NK-92 (cell line): ENCODE results near the gene BIRC6.
"Not testable (repeated sequence)": the region's sequence is repeated elsewhere in the genome, so short reads cannot be mapped to it uniquely, and the experiment has no call there.

Experiments used
- DNase-seq: peaks from one replicate; lab custom pipeline; 2025; ENCODE audit not compliant: unreplicated experiment; lab: John Stamatoyannopoulos, UW

Gene BIRC6

DNA sequence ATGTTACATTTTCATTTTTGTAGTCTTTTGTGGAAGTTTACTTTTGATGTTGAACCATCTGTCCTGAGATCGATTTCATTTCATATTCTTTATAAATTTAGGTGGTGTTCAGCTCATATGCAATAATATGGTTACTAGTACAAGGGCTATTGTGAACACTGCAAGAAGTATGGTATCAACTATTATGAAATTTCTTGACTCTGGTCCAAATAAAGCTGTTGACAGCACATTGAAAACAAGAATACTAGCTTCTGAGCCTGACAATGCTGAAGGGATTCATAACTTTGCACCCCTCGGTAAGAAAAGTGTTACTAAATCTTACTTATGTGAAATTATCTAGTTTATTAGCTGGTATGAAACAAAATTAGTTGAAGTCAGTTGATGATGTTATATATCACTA is 146.1 kb downstream of the BIRC6 start:
- DNase-seq = no peak

DNA sequence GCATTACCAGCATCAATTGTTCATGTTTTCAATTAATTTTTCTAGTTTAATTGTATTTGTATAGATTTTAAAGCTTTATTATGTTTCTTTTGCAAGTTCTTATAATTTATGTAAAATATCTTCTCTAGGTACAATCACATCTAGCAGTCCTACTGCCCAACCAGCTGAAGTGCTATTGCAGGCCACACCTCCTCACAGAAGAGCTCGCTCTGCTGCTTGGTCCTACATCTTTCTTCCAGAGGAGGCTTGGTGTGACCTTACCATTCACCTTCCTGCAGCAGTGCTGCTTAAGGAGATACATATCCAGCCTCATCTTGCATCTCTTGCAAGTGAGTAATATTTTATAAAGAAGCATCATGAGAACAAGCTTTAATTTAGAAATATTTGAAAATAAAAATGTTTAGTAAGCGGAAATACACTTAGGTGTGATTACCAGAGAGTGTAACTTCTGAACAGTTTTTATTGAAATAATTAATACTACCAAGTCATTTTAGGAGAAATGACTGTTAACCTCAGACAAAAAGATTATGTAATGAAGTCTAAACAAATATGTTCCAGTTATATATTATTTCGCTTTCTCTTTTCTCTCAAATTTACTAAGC is 148.2 kb downstream of the BIRC6 start:
- DNase-seq = no peak

DNA sequence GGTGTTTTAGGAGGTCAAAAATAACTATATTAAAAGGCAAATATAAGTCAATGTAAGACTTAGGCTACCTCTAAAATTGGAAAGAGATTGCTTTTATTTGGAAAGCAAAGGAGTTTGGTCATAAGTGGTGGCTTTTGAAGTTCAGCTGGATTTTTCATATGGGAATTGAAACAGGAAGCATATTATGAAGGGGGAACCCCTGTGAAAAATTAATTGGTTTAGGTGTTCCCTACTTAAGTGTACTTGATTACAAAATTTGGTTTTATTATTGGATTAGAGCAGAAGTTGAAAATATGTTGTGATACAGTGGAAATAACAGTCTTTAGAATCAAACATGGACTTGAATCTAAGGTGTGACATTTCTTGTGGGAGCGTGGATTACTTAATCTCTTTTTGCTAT is 149.6 kb downstream of the BIRC6 start:
- no peak for DNase-seq

DNA sequence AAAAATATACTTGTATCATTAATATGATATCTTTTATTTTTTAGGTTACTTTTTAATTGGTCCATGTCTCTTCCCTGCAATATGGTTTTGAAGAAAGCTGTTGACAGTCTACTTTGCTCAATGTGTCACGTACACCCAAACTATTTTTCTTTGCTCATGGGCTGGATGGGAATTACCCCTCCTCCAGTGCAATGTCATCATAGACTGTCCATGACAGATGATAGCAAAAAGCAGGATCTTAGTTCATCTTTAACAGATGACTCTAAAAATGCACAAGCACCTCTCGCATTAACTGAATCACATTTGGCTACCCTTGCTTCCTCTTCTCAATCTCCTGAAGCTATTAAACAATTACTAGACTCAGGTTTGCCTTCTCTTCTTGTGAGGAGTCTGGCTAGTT is 158.1 kb downstream of the BIRC6 start:
- DNase-seq = no peak

DNA sequence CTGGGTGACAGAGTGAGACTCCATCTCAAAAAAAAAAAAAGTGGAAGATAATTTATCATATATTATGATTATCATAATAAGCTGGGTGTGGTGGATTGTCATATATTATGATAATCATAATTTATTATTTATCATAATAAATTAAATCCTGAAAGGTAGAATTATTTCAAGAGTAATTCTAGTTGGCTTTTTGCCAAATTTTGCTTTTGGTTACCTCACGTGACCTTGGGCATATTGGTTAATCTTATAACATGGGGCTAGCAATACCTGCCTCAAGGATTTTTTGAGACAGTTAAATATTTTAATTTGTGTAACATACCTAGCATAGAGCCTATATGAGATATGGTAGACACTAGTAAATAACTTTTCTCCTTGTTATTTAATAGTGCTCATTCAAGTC is 159.7 kb downstream of the BIRC6 start:
- no peak for DNase-seq

DNA sequence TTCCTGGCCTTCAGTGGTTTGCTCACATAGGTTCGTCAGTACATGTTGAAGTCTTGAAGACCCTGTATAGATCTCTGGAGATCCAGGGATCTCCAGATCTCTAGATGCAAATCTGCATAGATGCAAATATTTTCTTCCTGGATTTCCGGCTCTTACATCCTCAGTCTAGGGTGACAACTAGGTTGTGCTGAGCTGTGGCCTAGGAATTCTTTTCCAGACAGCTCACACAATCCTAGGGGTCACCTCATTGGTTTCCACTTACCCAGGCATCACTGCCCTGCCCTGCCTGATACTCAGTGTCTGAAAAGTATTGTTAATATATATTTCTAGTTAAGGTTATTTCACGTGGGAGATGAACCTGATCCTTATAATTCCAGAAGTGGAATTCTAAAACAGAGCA is 165.9 kb downstream of the BIRC6 start:
- no peak for DNase-seq

DNA sequence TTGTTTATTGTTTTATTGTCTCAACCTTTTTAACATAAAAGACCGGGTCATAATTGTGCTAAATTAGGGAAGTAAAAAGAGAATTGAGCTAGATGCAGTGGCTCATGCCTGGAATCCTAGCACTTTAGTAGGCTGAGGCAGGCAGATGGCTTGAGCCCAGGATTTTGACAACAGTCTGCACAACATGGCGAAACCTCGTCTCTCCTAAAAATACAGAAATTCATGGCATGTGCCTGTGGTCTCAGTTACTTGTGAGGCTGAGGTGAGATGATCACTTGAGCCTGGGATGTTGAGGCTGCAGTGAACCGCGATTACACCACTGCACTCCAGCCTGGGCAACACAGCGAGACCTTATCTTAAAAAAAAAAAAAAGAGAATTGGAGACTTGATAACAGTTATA is 166.9 kb downstream of the BIRC6 start:
- no peak for DNase-seq

DNA sequence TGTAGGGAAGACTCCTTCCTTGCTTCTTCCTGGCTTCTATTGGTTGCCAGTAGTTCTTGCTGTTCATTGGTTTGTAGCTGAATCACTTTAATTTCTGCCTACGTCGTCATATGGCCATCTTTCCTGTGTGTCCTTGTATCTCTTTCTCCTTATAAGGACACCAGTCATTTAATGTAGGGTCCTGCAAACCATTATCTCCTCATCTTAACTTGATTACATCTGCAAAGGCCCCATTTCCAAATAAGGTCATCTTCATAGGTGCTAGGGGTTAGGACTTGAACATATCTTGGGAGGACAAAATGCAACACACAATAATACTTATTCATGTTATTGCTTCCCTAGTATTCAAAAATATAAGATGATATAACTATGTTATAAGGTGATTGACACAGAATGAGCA is 175.5 kb downstream of the BIRC6 start:
- DNase-seq = no peak

DNA sequence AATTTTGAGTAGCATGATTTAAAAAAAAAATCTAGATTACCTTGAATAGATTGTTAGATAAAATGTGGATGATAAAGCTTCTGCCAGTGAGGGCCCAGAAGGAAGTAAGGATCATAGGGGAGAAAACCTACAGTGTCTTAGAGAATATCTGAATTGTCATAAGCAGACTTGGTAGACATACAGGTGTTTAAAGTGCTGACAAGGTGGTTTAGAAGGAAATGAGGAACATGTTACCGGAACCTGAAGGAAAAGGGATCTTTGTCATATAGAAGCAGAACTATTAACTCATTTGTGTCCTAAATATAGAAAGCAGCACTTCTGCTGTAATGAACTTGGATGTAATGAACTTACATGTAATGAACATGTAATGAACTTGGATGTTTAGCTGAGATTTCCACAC is 176.1 kb downstream of the BIRC6 start:
- DNase-seq = no peak

DNA sequence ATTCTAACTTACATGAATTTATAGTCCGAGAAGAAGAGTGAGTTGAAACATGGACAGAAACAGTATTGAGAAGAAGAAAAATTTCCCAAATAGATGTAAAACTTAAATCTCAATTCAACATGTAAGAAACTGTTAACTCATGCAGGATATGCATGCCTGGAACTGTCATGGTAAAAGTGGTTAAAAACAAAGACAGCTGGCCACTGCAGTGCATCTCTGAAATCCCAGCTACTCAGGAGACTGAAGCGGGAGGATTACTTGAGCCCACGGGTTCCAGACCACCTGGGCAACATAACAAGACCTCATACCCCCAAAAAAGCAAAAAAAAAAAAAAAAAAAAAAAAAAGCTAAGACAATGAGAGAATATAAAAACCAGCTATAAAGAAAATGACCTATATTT is 178.0 kb downstream of the BIRC6 start:
- no peak for DNase-seq

DNA sequence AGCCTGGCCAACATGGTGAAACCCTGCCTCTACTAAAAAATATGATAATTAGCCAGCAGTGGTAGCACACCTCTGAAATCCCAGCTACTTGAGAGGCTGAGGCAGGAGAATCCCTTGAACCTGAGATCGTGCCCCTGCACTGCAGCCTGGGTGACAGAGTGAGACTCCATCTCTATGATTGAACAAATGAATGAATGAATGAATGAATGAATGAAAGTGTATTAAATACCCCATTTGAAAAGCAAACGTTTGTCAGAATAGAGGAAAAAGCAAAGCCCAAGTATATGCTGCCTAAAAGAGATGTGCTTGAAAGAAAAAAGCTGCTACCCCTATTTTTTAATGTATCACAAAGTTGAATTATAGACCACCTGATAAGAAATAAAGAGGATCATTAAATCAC is 181.9 kb downstream of the BIRC6 start:
- no peak for DNase-seq

DNA sequence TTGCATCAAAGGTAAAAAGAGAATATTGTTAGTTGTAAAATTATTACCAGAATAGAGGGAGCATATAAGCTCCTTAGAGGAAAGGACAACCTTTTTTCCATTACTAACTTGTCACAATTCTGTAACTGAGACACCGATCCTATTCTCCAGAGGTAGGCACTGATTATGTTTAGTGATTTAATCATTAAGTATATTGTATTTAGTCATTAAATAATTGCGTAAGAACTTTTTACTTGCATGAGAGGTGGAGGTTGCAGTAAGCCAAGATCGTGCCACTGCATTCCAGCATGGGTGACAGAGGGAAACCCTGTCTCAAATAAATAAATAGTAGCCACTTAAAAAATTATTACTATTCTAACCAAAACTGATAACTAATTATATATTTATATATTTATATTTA is 195.7 kb downstream of the BIRC6 start:
- DNase-seq = not testable (repeated sequence)

DNA sequence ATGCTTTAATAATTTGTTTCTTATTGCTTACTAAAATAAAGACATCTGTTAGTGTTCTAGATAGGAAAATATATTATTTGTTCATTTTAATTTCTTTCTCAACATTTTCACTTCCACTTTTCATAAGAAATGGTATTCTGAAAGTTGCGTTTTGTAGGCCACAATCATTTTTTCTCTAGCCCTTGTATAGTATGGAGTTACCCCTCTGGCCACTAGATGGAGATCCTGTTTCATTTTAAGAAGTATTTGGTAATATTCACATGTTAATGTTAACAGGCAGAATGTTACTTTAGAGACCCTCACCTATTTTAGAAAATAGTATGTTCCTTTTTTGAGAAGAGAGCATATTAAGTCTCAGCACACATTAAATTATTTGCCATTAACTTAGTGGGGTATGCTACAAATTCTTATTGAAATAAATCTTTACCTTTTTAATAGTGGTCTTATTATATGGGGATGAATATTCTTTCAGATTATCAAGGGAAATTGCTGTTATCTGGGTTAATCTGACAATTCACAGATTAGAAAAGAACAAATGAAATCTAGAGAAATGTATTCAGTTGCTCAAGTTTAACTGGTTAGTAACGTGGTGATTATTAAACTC is 197.1 kb downstream of the BIRC6 start:
- DNase-seq = no peak

DNA sequence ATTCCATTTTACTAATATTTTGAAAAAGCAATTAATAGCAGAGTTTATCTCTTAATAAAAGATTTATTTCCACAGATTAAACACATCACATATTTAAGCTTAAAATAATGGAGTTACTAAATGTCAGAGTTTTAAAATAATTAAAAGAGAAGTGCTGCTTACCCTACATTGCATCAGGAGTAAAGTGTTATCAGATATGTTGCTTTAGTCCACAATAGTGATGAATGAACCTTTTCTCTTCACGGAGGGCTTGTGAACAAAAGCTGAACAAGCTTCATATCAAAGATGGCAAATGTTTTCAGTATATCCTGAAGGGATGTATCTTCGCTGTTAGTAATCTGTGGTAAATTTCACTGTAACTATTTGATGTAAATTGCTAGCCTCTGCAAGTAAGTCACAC is 201.7 kb downstream of the BIRC6 start:
- no peak for DNase-seq

DNA sequence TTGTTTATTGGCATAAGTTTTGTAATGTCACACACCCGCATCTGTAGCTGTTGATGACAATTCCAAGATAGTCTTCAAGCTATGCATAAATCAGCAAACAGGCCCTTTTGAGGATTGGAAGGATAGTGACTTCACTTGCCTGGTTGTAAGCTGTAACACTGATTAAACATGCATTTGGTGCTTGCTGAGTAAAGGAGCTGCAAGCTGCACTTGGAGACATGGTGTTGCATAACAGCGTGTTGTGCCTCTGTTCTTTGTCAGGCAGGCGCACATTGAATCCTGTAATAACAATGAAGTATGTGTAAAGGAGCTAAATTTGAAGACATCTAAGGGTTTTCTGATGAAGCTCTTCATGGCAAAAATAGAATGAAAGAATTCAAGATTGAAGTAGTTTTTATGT is 202.3 kb downstream of the BIRC6 start:
- no peak for DNase-seq

DNA sequence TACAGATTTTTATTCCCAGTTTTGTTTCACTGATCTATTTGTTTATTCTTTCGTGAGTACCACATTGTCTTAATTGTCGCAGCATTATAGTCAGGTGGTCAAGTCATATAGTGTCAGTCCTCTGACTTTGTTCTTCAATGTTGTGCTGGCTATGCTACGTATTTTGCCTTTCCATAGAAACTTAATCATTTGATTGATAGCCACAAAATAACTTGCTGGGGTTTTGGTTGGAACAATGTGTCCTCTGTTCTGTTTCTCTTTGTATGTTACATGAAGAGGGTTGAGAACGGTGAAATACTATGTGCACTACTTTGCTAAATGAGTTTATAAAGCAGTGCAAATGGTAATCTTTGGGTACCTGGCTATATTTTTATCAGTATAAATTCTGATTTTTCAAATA is 206.1 kb downstream of the BIRC6 start:
- no peak for DNase-seq

DNA sequence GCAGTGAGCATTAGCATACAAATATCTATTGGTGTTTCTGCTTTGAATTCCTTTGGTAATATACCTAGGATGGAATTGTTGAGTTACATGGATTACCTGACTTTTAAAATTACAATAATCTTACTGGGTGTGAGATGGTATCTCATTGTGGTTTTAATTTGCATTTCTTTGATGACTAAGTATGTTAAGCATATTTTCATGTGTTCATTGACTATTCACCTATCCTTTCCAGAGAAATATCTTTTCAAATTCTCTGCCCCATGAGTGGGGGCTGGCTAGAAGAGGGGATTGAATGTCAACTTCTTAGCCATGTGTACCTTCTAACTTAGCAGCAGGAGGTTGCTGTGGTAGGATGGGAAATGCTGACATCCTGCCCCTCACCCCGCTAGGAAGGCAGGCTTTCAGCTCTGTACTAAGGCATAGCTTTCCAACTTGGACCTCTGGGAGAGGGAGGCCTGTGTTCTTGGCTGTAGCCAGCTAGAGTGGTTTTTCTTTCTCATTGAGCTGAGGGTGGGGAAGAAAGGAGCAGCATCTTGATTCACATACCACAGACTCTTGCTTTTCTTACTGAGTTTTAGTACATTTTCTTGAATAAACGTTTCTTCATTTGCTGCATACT is 207.7 kb downstream of the BIRC6 start:
- no peak for DNase-seq

DNA sequence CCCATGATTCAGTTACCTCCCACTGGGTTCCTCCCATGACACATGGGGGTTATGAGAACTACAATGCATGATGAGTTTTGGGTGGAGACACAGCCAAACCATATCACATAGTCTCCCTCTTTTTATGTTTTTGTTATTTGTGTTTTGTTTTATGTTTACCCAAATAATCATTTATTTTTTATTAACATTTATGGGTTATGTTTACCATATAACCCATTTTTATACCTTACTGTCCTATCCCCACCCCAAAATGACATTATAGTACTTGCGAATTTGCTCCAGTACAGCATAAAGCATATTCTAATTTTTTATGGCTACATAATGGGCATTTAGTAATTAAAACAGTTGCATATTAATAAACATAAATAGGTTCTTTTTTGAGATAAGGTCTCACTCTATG is 209.1 kb downstream of the BIRC6 start:
- DNase-seq = no peak

DNA sequence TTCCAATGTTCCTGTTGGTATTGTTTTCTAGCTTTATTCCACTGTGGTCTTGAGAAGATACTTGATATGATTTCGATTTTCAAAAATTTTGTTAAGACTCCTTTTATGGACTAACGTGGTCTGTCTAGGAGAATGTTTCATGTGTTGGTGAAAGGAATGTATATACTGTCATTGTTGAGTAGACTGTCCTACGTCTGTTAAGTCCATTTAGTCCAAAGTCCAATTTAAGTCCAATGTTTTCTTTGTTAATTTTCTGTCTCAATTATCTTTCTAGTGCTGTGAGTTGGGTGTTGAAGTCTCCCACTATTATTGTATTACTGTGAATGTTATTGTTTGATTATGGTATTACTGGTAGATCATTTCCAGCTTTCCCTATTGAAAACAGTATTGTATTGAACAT is 215.2 kb downstream of the BIRC6 start:
- no peak for DNase-seq

DNA sequence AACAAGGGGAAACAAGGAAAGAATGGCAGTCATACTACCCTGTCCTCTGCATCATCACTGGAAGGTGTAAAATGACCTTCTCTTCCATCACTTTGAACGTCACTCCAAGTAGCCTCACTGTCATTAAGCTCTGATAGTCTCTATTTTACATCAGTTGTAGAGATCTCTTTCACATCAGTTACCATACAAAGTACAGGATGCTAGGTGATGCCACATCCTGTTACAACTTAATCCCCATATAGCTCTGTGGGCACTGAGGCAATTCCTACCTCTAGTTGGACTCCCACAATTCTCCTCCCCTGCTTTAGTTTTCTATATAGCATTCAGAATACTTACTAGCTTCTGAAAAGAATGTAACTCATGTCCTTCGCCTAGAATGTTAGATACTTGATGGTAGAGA is 215.9 kb downstream of the BIRC6 start:
- DNase-seq = no peak

DNA sequence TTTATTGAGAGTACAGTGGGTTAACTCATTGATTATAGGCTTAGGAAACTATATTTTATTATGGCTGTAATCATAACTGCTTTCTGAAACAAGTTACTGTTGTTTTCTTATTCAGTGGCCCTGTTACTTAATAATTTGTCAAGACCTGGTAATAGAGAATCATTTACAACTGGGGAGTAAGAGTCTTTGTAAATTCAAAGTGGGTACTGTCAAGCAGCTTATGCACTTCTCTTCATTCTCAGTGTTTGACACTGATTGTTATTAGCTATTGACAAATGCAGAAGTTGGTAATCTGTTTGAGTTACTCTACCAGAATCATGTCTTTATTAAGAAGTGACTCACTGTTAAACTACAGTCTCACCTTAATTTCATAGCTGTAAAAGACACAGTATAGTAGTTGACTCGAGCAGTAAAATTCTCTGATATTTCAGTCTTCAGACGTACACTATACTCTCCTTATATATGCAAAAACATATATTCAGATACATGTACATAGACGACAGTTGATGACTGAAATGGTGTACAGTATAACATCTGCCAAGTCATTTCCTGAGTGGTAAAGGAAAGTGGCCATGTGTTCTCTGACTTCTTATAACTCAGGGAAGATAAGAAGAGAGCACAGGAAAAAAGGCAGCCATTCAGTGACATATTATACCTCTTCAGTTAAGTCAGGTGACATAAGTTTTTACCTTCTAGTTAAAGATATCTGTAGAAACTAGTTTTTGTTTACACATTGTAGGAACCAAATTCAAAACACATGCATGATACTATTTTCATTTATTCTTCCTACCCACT is 235.0 kb downstream of the BIRC6 start:
- no peak for DNase-seq

DNA sequence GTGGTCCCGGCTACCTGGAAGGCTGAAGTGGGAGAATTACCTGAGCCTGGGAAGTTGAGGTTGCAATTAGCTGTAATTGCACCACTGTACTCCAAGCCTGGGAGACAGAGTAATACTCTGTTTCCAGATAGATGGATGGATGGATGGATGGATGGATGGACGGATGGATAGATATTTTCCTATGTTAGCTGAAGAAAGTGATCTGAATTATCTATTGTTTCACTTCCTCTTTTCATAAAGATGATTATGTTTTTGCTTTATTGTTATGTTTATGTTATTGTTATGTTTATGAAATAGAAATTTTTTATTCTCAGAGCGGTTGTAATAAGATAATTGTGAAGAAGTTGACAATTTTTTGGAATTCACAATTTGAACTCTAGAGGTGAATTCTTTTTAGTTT is 237.8 kb downstream of the BIRC6 start:
- DNase-seq = no peak
